GM12878 (cell line): ENCODE measurements around the gene REL. TPM values are rescaled to one million over a fixed set of nuclear protein-coding genes. Genes with fewer than 3 reads are reported as not detected.
A peak's percentile ranks its signal among the peaks of the same experiment; 100 is the strongest.

ENCODE experiments used
- ASH2L ChIP-seq: fragments of 300-600, 200-600 bp; sonication (generic); IDR thresholded peaks from 2 replicates; pipeline ENCODE4 v1.6.1; 2017; ENCODE audit warnings: low read depth, mild to moderate bottlenecking, borderline replicate concordance
- ETV6 ChIP-seq, 2 experiments: fragments of 450-650 bp in 1 of 2; IDR thresholded peaks in 1 of 2; conservative IDR thresholded peaks in 1 of 2; 2 replicates each; pipeline ENCODE4 v1.6.1; 2014; ENCODE audit warnings: antibody characterized with exemption in 1 of 2, borderline replicate concordance in 1 of 2, low read depth in 1 of 2, mild to moderate bottlenecking in 1 of 2, moderate library complexity in 1 of 2
- FOS ChIP-seq: IDR thresholded peaks from 3 replicates; pipeline ENCODE4 v1.6.1; 2011; ENCODE audit warnings: borderline replicate concordance; ENCODE audit not compliant: insufficient read length; ENCODE audit errors: extremely low read depth
- FOXM1 ChIP-seq: IDR thresholded peaks from 2 replicates; pipeline ENCODE4 v1.6.1; 2012; ENCODE audit warnings: low read depth, mild to moderate bottlenecking, inconsistent platforms, low read length, moderate library complexity
- MEF2B ChIP-seq: fragments of 450-650 bp; IDR thresholded peaks from 2 replicates; pipeline ENCODE4 v1.6.1; 2018; ENCODE audit warnings: mild to moderate bottlenecking, moderate library complexity; ENCODE audit not compliant: partially characterized antibody, poor library complexity, severe bottlenecking
- MTA2 ChIP-seq: fragments of 450-650 bp; IDR thresholded peaks from 2 replicates; pipeline ENCODE4 v1.6.1; 2016; ENCODE audit warnings: low read depth, mild to moderate bottlenecking, moderate library complexity
- NFIC ChIP-seq: IDR thresholded peaks from 2 replicates; pipeline ENCODE4 v1.6.1; 2012; ENCODE audit warnings: low read depth, mild to moderate bottlenecking, inconsistent platforms, low read length, moderate library complexity
- POLR2AphosphoS2 ChIP-seq: IDR thresholded peaks from 2 replicates; pipeline ENCODE4 v1.6.1; 2011; ENCODE audit warnings: low read depth, mild to moderate bottlenecking, low read length, improper control_type of control experiment, moderate library complexity
- POLR2AphosphoS5 ChIP-seq: IDR thresholded peaks from 2 replicates; pipeline ENCODE4 v1.6.1; 2011; ENCODE audit warnings: mild to moderate bottlenecking, low read length, inconsistent platforms
- RAD21 ChIP-seq: IDR thresholded peaks from 2 replicates; pipeline ENCODE4 v1.6.1; 2011; ENCODE audit warnings: mild to moderate bottlenecking, low read depth, low read length, moderate library complexity; ENCODE audit not compliant: insufficient read depth
- RAD51 ChIP-seq: fragments of 450-650 bp; IDR thresholded peaks from 2 replicates; pipeline ENCODE4 v1.6.1; 2016; ENCODE audit warnings: moderate library complexity, mild to moderate bottlenecking, inconsistent platforms
- SMC3 ChIP-seq: IDR thresholded peaks from 2 replicates; pipeline ENCODE4 v1.6.1; 2011; ENCODE audit warnings: low read length, improper control_type of control experiment, borderline replicate concordance
- SPI1 ChIP-seq: IDR thresholded peaks from 2 replicates; pipeline ENCODE4 v1.6.1; 2011; ENCODE audit warnings: low read depth, mild to moderate bottlenecking, low read length, moderate library complexity, borderline replicate concordance; ENCODE audit not compliant: insufficient read depth
- polyA plus RNA-seq, 11 experiments: library from polyadenylated mRNA; depleted of rRNA in 4 of 11; unstranded in 6 of 11; stranded (reverse) in 5 of 11; fragments of >200 nt; fragmentation: Nextera tagmentation in 4 of 11; fragmentation: Illumina TruSeq in 1 of 11; extraction: Ambion mirVana in 4 of 11; extraction: Trizol in 1 of 11; gene quantifications; 1 replicate in 1 of 11; 2 replicates in 10 of 11; pipeline versions ENCODE4 v1.2.1 to v1.2.3, GENCODE V29; 2011 to 2016; ENCODE audit warnings: inconsistent platforms in 2 of 11, missing spikeins in 2 of 11, low read depth in 1 of 11
- total RNA-seq, 4 experiments: library from RNA; depleted of rRNA in 3 of 4; stranded (reverse); fragments of >200 nt in 3 of 4; fragmentation: Illumina TruSeq in 1 of 4; extraction: Trizol in 1 of 4; gene quantifications; 2 replicates each; pipeline versions ENCODE4 v1.2.1 to v1.2.3, GENCODE V29; 2013 to 2021
- TF ChIP-seq, protein P1 (sequence below): IDR thresholded peaks from 2 replicates; pipeline ENCODE4 v1.6.1; 2012; ENCODE audit warnings: low read length, inconsistent platforms
- TF ChIP-seq, protein P2 (sequence below): fragments of 450-650 bp; IDR thresholded peaks from 2 replicates; pipeline ENCODE4 v1.6.1; 2018; ENCODE audit warnings: mild to moderate bottlenecking, low read depth, moderate library complexity; ENCODE audit not compliant: partially characterized antibody
- TF ChIP-seq, protein P3 (sequence below): fragments of 450-650 bp; IDR thresholded peaks from 2 replicates; pipeline ENCODE4 v1.6.1; 2017; ENCODE audit warnings: borderline replicate concordance

The REL gene
- total and polyA plus RNA-seq, 10 of the 15 experiments (the other 5 are each of a cell fraction or from before 2014, with no cell fraction given), result 6.3 to 52.4 (median 26.6) TPM

DNA sequence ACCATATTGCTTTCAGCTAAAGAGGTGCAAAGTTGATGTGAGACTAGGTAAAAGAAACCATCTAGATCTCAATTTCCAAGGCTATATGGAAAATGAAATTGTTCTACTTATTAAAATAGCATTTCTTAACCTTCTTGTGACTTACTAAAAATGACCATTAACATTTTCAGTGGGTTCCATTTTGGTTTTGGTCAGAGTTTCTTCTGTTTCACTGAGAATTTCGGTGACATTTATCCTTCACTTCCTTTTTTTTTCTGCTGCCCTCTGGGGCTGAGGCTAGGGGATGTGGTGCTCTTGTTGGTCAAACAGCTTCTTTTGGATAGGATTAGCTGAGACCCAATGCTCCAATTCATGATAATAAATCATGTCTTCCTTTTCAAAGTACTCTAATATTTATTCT is 44.3 kb upstream of the REL start (continued):
- peak; percentile 53; the same call in 1 of the 2 replicates for TF ChIP-seq FOXM1
- peak; percentile 93 for TF ChIP-seq SPI1
- TF ChIP-seq RAD51, result no peak
- no peak for TF ChIP-seq POLR2AphosphoS2
- TF ChIP-seq FOS, result no peak
- peak; percentile 59 for TF ChIP-seq MEF2B
- TF ChIP-seq NFIC, result peak; percentile 88
- TF ChIP-seq, protein P1, sequence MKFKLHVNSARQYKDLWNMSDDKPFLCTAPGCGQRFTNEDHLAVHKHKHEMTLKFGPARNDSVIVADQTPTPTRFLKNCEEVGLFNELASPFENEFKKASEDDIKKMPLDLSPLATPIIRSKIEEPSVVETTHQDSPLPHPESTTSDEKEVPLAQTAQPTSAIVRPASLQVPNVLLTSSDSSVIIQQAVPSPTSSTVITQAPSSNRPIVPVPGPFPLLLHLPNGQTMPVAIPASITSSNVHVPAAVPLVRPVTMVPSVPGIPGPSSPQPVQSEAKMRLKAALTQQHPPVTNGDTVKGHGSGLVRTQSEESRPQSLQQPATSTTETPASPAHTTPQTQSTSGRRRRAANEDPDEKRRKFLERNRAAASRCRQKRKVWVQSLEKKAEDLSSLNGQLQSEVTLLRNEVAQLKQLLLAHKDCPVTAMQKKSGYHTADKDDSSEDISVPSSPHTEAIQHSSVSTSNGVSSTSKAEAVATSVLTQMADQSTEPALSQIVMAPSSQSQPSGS, result peak; percentile 67; the same call in 1 of the 2 replicates
- TF ChIP-seq ASH2L, result no peak
- 0 out of 2 replicates have a peak, but pooled peaks have one; percentile 48 for TF ChIP-seq MTA2
- no peak for TF ChIP-seq POLR2AphosphoS5
- TF ChIP-seq, protein P2, sequence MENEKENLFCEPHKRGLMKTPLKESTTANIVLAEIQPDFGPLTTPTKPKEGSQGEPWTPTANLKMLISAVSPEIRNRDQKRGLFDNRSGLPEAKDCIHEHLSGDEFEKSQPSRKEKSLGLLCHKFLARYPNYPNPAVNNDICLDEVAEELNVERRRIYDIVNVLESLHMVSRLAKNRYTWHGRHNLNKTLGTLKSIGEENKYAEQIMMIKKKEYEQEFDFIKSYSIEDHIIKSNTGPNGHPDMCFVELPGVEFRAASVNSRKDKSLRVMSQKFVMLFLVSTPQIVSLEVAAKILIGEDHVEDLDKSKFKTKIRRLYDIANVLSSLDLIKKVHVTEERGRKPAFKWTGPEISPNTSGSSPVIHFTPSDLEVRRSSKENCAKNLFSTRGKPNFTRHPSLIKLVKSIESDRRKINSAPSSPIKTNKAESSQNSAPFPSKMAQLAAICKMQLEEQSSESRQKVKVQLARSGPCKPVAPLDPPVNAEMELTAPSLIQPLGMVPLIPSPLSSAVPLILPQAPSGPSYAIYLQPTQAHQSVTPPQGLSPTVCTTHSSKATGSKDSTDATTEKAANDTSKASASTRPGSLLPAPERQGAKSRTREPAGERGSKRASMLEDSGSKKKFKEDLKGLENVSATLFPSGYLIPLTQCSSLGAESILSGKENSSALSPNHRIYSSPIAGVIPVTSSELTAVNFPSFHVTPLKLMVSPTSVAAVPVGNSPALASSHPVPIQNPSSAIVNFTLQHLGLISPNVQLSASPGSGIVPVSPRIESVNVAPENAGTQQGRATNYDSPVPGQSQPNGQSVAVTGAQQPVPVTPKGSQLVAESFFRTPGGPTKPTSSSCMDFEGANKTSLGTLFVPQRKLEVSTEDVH, result no peak
- TF ChIP-seq, protein P3, sequence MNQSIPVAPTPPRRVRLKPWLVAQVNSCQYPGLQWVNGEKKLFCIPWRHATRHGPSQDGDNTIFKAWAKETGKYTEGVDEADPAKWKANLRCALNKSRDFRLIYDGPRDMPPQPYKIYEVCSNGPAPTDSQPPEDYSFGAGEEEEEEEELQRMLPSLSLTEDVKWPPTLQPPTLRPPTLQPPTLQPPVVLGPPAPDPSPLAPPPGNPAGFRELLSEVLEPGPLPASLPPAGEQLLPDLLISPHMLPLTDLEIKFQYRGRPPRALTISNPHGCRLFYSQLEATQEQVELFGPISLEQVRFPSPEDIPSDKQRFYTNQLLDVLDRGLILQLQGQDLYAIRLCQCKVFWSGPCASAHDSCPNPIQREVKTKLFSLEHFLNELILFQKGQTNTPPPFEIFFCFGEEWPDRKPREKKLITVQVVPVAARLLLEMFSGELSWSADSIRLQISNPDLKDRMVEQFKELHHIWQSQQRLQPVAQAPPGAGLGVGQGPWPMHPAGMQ, result no peak
- no peak for TF ChIP-seq ETV6 (conservative IDR thresholded peaks at IDR 0.05 in 1 of 2, IDR thresholded peaks at IDR 0.05 in 1 of 2; ENCODE audit: borderline replicate concordance in 1 of 2, low read depth in 1 of 2)
- TF ChIP-seq RAD21, result 0 out of 2 replicates have a peak, but pooled peaks have one; percentile 2
- peak; percentile 22; the same call in 1 of the 2 replicates for TF ChIP-seq SMC3
